Esophagus muscularis mucosa (tissue), 3 donors: Measurements from ENCODE around the gene MORN2.

Experiments used
- POLR2A ChIP-seq: fragments of 450-650 bp; IDR thresholded peaks from one replicate; pipeline ENCODE4 v1.6.1; 2017; ENCODE audit warnings: antibody characterized with exemption, moderate library complexity, mild to moderate bottlenecking, low read depth
- POLR2AphosphoS5 ChIP-seq, 2 donors: sonication (generic); formaldehyde crosslinking; IDR thresholded peaks; one replicate each; pipeline ENCODE4 v1.6.1; 2017; ENCODE audit warnings: antibody characterized with exemption in 2 of 2
- TF ChIP-seq, protein P1 (sequence below), 3 experiments: fragments of 200-600 bp in 2 of 3; fragments of 450-650 bp in 1 of 3; sonication (generic) in 2 of 3; IDR thresholded peaks; one replicate each; pipeline ENCODE4 v1.5.1; 2017 to 2019; ENCODE audit warnings: antibody characterized with exemption in 3 of 3, mild to moderate bottlenecking in 2 of 3, moderate library complexity in 1 of 3

DNA sequence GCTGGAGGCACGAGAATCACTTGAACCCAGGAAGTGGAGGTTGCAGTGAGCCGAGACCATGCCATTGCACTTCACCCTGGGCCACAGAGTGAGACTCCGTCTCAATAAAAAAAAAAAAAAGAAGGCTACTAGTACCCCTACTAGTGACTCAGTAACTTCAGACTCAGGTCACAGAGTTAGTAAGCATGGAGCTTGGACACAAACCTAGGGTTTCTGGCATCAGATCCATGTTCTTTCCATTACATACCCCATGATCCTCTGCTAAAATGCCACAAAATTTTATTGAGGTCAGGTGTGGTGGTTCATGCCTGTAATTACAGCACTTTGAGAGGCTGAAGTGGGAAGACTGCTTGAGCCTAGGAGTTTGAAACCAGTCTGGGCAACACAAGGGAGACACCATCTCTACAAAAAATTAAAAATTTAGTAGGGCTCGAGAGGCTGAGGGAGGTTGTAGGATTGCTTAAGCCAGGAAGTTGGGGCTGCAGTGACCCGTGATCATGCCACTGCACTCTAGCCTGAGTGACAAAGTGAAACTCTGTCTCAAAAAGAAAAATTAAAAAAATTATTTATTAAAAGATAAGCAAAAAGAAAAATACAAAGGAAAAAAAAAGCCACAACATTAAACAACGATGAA, 45.1 kb upstream of the MORN2 start:
- TF ChIP-seq POLR2AphosphoS5 (IDR thresholded peaks at IDR 0.05) (no peak), POLR2A (no peak)
- TF ChIP-seq, protein P1, sequence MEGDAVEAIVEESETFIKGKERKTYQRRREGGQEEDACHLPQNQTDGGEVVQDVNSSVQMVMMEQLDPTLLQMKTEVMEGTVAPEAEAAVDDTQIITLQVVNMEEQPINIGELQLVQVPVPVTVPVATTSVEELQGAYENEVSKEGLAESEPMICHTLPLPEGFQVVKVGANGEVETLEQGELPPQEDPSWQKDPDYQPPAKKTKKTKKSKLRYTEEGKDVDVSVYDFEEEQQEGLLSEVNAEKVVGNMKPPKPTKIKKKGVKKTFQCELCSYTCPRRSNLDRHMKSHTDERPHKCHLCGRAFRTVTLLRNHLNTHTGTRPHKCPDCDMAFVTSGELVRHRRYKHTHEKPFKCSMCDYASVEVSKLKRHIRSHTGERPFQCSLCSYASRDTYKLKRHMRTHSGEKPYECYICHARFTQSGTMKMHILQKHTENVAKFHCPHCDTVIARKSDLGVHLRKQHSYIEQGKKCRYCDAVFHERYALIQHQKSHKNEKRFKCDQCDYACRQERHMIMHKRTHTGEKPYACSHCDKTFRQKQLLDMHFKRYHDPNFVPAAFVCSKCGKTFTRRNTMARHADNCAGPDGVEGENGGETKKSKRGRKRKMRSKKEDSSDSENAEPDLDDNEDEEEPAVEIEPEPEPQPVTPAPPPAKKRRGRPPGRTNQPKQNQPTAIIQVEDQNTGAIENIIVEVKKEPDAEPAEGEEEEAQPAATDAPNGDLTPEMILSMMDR (IDR thresholded peaks at IDR 0.05), result no peak
